Measurements from ENCODE around the gene KRTAP5-1. TPM values are rescaled to one million over a fixed set of nuclear protein-coding genes. Genes with fewer than 3 reads are reported as not detected.
"Not testable (repeated sequence)": the region's sequence is repeated elsewhere in the genome, so short reads cannot be mapped to it uniquely, and the experiment has no call there.

KRTAP5-1 gene
- total RNA-seq, 1 donor from 2014 or later = not detected

DNA sequence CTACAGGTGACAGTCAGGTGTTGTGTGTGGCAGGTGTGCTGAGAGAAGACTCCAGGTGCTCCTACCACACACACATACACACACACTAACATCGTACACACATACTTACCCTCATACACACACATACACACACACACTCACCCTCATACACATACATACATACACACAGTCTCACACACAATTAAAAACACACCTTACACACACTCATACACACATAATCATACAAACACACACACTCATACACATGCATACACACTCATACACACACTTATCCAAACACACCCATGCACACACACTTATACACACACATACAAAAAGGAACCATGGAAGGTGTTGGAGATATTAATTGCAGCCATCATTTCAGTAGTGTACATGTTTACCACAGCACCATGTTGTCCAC, 18.5 kb upstream of the KRTAP5-1 start:
- intact Hi-C loops (cut with micrococcal nuclease) = no loop called here

GRCh38 chr11:1601663-1602062, 16.6 kb upstream of the KRTAP5-1 start:
- intact Hi-C loops (cut with micrococcal nuclease) = not testable (repeated sequence)

- intact Hi-C loops (cut with micrococcal nuclease) = no loop called here
Observed at GRCh38 chr11:1600626-1601025, 15.5 kb upstream of the KRTAP5-1 start.

GRCh38 chr11:1598816-1599215, 13.7 kb upstream of the KRTAP5-1 start:
- intact Hi-C loops (cut with micrococcal nuclease) = no loop called here

DNA sequence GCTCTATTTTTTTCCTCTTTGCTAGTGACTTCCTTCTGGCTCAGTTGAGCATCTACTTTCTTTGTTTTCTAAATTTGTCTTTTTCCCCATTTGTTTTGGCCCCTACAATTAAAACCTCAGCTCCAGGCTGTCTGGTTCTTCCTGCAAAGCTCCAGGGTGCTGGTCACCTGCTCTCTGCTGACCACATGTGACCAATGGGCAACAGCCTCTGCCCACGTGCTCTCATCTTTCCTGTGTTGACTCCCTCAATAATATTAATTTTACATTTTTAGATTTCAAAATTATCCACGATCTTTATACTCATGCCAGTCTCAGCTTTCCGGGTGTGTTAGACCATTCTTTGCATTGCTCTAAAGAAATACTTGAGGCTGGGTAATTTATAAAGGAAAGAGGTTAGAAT, 13.3 kb upstream of the KRTAP5-1 start:
- intact Hi-C loops (cut with micrococcal nuclease) = not testable (repeated sequence)

GRCh38 chr11:1597994-1598380, 12.9 kb upstream of the KRTAP5-1 start, which contains the start of gene KRTAP5-2:
TSS of gene KRTAP5-2 (minus strand) at chr11:1598294. CDS start at chr11:1598250, 44 bp downstream.
- intact Hi-C loops (cut with micrococcal nuclease) = no loop called here

DNA sequence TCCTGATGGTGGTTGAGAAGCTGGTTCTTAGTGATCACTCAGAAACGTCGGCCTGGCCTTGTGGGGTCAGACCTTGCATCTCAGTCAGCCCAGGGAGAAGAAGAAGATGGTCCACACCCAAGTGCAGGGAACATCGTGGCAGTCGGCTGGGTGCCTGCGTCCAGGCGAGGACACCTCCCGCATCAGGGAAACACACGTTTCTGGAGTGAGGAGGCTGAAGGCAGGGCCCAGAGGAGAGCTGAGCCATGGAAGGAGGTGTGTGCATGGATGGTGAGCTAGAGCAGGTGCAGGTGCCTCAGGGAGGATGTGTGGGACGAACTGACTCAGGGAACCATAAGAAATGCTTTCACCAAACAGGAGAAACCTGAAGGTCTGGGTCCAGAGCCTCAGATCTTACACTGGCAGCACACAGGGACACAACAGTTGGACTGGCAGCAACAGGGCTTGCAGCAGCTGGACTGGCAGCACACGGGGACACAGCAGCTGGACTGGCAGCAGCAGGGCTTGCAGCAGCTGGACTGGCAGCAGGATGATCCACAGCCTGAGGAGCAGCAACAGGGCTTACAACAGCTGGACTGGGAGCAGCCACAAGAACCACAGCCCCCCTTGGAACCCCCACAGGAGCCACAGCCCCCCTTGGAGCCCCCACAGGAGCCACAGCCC, 12.4 kb upstream of the KRTAP5-1 start:
- intact Hi-C loops (cut with micrococcal nuclease) = no loop called here

DNA sequence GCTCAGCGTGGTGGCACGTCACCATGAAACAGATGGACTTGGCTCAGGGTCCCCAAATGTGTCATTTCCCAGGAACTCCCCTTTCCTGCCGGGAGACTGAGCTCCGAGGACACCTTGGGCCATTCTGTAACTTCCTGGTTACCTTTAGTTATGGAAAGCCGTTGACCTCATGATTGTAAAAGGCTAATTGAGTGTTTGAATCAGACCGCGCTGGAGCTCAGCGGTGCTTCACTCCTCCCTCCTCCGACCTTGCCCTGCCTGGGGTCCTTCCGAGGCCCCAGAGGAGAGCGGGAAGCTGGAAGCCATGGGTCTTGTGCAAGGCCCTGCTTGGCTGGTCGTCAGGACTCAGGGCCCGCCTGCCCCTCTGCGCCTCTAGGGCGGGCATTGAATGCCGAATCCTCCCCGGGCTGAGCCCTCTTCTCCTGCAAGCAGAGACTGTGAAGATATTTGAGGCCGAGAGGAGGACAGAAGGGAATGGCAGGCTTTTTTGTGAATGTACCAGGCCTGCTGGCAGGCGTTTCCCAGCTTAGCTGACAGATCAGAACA, 11.6 kb upstream of the KRTAP5-1 start:
- intact Hi-C loops (cut with micrococcal nuclease) = not testable (repeated sequence)

- intact Hi-C loops (cut with micrococcal nuclease) = not testable (repeated sequence)
Observed at GRCh38 chr11:1595994-1596575, 11.0 kb upstream of the KRTAP5-1 start.

- intact Hi-C loops (cut with micrococcal nuclease) = no loop called here
Observed at GRCh38 chr11:1592628-1593027, 7.5 kb upstream of the KRTAP5-1 start.

DNA sequence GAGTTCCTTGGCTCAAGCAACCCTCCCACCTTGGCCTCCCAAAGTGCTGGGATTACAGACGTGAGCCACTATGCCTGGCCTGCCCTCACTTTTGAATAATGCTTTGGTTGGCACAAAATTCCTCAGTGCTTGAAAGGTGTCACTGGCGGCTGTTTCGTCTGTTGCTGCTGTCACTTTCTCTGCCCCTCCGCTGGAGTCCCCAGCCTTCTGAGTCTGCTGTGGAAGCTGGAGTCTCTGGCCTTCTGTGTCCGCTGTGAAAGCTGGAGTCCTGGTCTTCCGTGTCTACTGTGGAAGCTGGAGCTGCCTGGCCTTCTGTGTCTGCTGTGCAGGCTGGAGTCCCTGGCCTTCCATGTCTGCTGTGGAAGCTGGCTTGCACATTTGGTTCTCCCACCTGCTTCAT, 4.9 kb upstream of the KRTAP5-1 start:
- intact Hi-C loops (cut with micrococcal nuclease) = loop anchor here (1.0 kb wide), 1 partner anchor 16 kb away; no protein-coding TSS in a partner anchor

- intact Hi-C loops (cut with micrococcal nuclease) = loop anchor here (1.0 kb wide), 1 partner anchor 15 kb away; no protein-coding TSS in a partner anchor
Observed at GRCh38 chr11:1589191-1589963, 4.3 kb upstream of the KRTAP5-1 start.

DNA sequence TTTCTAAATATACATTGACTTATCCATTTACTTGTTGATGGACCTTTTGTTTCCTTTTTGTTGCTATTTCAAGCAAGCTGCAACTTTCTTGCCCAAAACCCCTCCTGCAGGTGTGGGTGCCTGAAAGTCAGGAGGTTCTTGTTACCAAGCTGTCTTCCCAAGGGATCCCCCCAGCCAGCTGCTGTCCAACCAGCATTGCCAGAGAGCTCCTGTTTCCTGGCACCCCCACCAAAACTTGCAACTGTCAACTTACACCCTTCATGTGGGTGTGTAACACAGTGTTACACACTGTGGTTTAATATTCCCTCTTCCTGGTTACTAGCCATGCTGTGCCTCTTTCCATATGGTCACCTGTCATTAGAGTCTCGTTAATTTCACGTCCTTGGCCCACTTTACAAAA, 1.6 kb upstream of the KRTAP5-1 start:
- intact Hi-C loops (cut with micrococcal nuclease) = no loop called here

DNA sequence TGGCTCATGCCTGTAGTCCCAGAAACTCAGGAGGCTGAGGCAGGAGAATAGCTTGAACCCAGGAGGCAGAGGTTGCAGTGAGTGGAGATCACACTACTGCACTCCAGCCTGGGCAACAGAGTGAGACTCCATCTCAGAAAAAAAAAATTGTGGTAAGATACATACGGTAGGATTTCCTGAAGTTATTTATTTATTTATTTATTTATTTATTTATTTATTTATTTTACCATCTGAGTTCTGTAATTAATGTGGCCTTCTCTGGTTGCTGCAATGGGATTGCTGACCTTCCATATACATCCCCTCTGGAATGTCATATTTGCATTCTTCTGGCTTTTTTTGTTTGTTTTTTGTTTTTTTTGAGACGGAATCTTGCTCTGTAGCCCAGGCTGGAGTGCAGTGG, 2.2 kb downstream of the KRTAP5-1 start:
- intact Hi-C loops (cut with micrococcal nuclease) = not testable (repeated sequence)

GRCh38 chr11:1581976-1582375, 3.1 kb downstream of the KRTAP5-1 start:
- intact Hi-C loops (cut with micrococcal nuclease) = no loop called here

DNA sequence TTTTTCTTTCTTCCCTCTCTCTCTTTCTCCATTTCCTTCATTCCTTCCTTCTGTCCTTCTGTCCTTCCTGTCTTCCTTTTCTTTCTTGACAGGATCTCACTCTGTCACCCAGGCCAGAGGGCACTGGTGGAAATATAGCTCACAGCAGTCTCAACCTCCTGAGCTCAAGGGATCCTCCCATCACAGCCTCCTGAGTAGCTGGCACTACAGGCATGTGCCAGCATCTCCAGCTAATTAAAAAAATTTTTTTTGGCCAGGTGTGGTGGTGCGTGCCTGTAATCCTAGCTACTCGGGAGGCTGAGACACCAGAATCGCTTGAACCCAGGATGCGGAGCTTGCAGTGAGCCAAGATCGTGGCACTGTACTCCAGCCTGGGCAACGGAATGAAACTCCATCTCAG, 8.3 kb downstream of the KRTAP5-1 start:
- intact Hi-C loops (cut with micrococcal nuclease) = loop anchor here (10.0 kb wide), 1 partner anchor 462 kb away; no protein-coding TSS in a partner anchor

GRCh38 chr11:1575756-1576155, 9.3 kb downstream of the KRTAP5-1 start:
- intact Hi-C loops (cut with micrococcal nuclease) = loop anchor here (10.0 kb wide), 1 partner anchor 461 kb away; no protein-coding TSS in a partner anchor

DNA sequence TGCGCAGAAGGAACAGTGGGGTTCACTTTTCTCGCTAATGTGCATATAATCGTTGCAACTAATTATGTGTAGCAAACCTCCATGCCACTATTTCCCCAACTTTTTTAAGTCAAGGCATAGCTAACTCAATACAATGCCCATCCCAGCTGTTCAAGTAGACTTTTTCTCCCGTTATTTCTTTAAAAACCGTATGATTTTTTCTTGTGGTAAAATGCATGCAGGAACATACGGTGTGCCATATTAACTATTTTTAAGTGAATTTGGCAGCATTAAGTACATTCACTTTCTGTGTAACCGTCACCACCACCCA, 10.2 kb downstream of the KRTAP5-1 start:
- intact Hi-C loops (cut with micrococcal nuclease) = loop anchor here (1.0 to 10.0 kb wide), 7 partner anchors 14 to 648 kb away; partner anchors contain the start of genes AP2A2 and TOLLIP

DNA sequence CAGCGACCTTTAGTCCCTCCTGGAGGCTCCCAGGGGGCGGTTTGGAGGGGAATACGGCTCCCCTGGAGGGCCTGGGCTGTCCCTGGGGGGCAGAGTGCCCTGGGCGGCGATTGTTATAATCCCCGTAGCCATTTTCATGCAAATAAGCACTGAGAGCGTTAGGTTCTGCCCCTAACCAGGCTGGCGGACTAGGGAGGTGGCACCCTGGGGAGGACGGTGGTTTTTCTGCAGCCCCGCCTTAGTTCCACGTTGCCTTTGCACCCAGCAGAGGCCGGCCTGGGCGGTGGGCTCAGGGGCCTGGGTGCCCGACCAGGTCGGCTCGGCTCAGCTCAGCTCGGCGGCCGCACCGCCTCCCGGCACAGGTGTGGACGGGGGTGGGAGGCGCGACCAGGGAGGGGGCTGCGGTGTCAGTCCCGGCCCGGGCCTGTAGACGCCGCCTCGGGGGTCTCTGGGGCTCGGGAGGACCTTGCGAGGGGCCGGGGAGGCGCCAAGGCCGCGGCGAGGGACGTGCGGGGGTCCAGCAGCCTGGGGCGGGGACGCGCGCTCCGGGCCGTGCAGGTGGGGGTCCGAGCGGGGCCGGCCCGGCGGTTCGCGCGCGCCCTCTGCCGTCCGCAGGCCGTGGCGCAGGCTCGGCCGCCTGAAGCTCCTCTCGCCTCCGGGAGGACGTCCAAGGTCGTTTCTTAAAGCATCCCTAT, 10.7 kb downstream of the KRTAP5-1 start:
- intact Hi-C loops (cut with micrococcal nuclease) = loop anchor here (1.0 to 10.0 kb wide), 7 partner anchors 15 to 647 kb away; partner anchors contain the start of genes AP2A2 and TOLLIP

- intact Hi-C loops (cut with micrococcal nuclease) = loop anchor here (1.0 to 10.0 kb wide), 8 partner anchors 15 to 647 kb away; partner anchors contain the start of genes AP2A2, BRSK2 and TOLLIP
Observed at GRCh38 chr11:1573903-1574237, 11.2 kb downstream of the KRTAP5-1 start.
